Activated naive CD4-positive, alpha-beta T cell treated with anti-CD3 and anti-CD28 coated beads, Interleukin-2, amount 50 U/mL, for 72 hours (primary cell): Measurements from ENCODE around the gene PSMD11. TPM values are rescaled to one million over a fixed set of nuclear protein-coding genes. Genes with fewer than 3 reads are reported as not detected.

Experiments used
- ATAC-seq, 2 donors: fragments of 150-1000 bp; cut with Tn5 transposase; 2 replicates each; pipeline ENCODE4 v1.10.0; 2021; ENCODE audit warnings: mild to moderate bottlenecking in 2 of 2, moderate library complexity in 2 of 2
- DNase-seq, 2 donors: peaks; one replicate each; pipeline ENCODE4 v3.0.0; 2021 to 2022; ENCODE audit warnings: low spot score in 2 of 2
- H3K27ac Mint-ChIP-seq, 2 donors: one replicate each; pipeline ENCODE4 v1.8.0; 2022; ENCODE audit warnings: mild to moderate bottlenecking in 2 of 2, mixed read lengths in 2 of 2
- H3K36me3 Mint-ChIP-seq, 2 donors: one replicate each; pipeline ENCODE4 v1.8.0; 2022; ENCODE audit warnings: mixed read lengths in 2 of 2
- H3K9me3 Mint-ChIP-seq, 2 donors: one replicate each; pipeline ENCODE4 v1.8.0; 2022; ENCODE audit warnings: mixed read lengths in 2 of 2
- total RNA-seq, 2 donors: library from RNA; stranded (reverse); gene quantifications; one replicate each; pipeline ENCODE4 v1.2.3, GENCODE V29; 2022

The PSMD11 gene
- total RNA-seq, 2 donors from 2014 or later = 119 to 162 TPM

DNA sequence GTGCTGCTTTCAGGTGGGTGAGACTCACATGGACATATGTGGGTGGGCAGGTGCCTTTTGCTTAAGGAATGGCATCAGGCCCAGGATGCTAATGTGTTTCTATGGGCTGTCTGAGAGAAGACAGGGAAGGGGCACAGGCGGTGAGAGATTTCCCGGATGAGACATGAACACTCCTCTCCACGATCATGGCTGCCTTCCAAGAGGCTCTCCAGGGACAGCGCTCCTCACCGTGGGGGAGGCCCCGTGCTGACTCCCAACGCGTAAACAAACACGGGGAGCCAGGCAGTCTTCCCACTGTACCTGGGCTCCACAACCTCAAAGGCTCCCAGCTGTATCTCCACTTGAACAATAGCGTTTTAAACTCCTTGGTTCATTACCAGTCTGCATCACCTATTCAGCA, 85.3 kb downstream of the PSMD11 start:
- DNase-seq (no peak), ATAC-seq (no peak)
- H3K36me3 Mint-ChIP-seq = peaks cover 0 to 18% of the 10 kb centered on the region in 2 donors
- H3K27ac Mint-ChIP-seq = no peak overlapping the region
- H3K9me3 Mint-ChIP-seq = no peaks in the 10 kb centered on the region

Other genes with a start within 250 kb of the PSMD11 start
- gene RHBDL3, start 178.7 kb upstream of the PSMD11 start, total RNA-seq = under 1 TPM in 1 of 2 donors, not detected in 1; 0.14 TPM
- 10 to 100 TPM; 10.8 to 24.5 TPM for gene C17orf75, start 102.3 kb upstream of the PSMD11 start, total RNA-seq
- gene ZNF207, start 94.4 kb upstream of the PSMD11 start, total RNA-seq = 100 to 1,000 TPM; 255 to 256 TPM
- gene CDK5R1, start 42.5 kb downstream of the PSMD11 start, total RNA-seq = 10 to 100 TPM; 12.4 to 15.6 TPM